ENCODE measurements around the gene CPA1.

Gene CPA1

DNA sequence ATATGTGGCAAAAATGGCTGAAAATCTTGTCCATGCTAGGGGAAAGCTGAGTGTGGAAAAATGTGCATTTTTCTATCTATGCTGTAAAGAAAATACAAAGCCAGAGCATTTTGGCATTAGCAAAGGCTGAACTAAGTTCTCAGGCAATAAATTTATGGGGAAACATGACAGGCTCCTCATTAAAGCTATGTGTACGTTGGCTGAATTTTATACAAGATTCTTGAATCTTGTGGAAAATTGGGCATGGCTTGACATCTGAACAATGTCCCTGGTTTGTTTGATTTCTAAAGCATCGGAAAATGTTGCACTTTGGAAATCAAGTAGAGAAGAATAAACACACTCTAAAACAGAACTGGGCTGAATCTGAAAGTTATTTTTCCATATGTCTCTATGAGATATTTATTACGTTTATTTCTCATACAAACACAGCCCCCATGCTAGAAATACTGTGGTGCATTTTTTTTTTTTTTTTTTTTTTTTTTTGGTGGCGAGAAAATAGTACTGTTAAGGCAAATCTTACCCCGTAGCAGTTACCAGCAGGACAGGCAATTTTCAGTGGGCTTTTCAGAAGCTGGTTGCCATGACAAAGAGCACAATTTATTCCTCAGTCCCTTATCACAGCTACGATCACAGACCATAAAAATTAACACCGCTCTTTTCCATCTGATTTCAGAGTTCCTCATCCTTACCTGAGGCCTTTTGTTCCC is 16.9 kb downstream of the CPA1 start:
- DNase-seq = no peak

DNA sequence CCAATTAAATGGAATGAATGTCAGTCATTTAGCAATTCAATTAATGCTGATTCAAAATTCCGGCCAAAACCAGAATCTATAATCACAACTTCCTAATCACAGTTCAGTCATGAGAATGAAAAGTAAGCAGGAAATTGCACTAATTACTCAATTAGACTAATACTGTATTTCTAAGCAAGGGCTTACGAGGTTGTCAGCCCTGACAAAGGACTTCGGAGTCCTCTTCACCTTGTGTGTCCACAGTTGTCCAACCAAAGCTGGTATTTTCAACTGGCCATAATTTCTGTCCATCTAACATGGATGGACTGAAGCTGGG is 17.4 kb downstream of the CPA1 start:
- DNase-seq = no peak

DNA sequence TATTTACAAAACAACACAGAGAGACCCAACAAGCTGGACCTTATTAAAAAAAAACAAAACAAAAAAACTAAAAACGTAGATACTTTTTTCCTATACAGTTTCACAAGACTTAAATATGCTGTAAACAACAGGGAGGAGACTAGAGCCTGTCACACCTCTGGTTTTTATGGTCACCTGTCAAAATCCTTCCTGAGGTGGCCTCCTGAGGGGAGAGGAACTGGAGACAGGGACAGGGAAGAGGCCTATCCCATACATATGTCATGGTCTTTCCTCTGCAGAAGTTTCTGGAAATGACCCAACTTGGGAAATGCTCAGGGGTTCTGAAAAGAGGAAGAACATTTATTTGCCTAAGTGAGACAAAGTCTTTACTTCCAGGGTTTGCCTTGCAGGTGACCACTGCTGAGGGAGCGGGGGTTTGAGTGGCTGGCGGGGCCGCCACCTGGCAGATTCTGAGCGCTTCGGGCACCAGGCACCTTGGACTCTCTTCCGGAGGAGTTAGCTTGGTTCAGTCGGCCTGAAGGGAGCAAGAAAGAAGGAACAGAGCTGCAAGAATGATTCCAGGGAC is 18.3 kb downstream of the CPA1 start:
- no peak for DNase-seq

DNA sequence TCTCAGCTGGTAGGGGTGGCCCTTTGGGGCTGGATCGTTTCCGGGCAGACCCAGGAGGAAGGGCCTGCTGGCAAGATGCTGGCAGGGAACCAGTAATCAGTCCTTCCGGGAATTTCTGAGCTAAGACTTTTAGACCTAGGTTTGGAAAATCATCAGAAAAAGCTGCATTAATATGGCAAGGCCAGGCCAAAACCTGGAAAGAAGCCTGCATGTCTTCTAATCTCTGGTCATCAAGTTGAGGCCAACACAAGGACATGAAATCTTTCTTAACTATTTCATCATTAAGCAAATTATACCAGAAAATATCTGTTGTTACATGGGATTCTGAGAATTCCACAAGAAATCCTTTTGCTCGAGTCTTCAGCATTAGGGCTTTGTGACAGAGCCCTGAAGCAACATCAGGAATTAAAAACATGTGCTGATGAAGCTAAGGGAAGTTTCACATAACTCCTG is 19.9 kb downstream of the CPA1 start:
- no peak for DNase-seq

DNA sequence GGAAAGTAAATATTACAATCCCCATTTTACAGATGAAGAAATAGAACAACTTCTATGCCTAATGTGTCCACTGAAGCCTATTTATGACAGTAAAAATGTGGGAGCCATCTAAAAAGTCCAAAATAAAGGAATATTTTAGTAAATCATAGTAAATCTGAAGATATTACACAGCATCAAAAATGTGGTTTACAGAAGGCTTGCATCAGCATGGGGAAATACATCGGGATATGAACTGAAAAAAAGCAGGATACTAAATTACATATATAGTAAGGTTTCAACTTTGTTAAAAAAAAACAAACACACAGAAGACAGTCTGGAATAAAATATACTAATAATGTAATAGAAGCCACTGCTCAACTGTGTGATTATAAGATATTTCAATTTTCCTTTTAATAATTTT is 20.8 kb downstream of the CPA1 start:
- DNase-seq = no peak

DNA sequence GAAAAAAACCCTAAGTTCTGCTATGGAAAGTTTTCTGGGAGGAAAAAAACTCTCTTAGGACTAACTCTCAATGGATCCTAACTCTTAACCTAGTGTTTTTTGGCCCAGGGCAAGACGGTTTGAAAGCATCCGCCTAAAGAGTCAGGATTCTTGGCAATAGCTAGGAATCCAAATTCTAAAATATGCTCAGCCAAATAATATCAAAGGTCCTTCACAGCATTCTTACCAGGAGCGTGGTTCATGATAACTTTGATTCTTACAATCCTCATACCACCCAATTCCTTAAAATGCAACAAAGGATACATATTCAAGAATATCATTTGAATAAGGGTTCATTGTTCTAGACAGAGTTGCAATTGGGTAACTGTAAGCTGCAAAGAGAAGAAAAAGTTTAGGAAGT is 21.3 kb downstream of the CPA1 start:
- DNase-seq = no peak

DNA sequence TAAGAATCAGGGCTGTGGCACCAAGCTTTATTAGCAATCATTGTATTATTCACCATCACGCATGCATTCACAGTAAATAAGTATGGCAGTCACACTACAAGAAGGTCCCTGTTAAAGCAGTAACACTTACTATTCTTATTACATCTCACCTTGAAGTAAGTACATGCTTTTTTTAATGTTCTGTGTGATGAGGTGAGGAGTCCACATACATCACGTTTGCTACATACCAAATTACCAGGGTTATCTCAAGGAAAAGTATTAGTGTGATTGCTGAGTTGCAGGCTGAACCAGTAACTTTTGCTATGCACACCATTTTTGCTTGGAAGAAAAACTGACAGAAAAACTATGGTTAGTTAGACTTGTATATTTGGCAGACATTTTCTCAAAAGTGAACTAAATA is 24.7 kb downstream of the CPA1 start:
- DNase-seq = no peak

DNA sequence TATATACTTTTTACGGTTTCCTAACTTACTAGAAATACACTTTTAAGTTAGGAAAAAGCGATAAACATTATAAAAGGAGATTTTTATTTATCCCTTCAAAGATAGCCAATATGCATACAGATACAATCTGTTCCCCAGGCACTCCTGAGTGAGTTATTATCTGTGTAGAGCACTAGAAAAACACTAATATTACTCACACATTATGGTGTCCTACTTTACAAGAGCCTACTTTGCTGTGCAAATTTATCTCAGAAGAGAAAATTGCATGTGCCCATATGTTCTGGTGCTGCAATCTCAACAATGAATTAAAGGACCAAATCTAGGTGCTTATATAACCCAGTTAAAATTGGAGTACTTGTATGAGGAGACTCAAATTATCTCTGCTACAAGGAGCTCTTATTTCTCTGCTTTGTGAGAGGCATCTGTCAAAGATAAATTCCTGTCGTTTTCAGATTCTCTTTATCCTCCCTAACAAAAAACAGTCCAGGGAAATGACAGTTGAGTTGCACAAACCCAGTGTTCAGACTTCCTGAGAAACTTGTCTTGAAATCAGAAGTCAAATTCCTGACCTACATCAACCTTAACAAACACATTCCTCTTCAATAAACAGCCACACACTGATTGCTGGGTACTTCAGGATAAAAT is 28.9 kb downstream of the CPA1 start:
- peak; percentile 29 for DNase-seq

DNA sequence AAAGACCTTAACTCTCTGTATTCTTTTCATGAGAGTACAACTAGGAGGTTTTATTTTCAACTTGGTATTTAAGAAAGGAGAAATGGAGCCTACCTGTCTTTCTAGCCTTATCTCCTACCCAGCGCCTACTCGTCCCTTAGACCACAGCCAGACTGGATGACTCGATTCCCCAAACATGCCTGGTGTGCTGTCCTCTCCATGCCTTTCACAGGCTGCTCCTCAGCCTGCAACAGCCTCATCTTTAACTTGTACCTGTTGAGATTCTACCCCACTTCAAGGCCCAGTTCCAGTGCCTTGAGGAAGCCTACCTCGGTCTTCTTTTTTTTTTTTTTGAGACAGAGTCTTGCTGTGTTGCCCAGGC is 29.4 kb downstream of the CPA1 start:
- DNase-seq = peak; percentile 43

DNA sequence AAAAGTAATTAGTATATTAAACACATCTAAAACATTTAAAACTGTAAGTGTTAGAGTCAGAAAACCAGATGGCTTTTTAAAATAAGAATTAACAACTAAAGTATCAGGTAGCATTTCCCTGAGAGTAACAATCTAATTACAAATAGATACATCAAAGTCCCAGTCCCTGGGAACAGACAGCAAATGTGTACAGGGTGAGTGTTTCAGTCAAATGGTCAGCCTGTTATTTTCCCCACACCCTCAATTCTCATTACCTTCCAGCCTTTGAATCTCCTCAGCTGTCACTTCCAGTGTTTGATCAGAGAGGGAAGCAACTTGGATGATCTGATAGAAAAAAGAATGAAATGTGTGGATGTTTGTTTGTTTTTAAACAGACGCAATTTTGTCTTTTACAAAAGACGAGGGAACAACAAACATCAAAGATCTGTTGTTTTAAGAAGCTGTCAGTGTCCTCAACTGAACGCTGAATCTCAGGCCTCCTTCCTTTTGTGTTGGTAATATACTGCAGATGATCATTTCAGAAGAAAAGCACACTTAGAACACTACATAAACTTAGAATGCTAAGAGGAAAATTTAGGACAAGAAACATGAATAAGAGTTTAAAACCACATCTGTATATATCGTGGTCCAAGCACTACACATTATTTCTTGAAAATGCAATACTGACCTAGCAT is 30.7 kb downstream of the CPA1 start:
- no peak for DNase-seq

DNA sequence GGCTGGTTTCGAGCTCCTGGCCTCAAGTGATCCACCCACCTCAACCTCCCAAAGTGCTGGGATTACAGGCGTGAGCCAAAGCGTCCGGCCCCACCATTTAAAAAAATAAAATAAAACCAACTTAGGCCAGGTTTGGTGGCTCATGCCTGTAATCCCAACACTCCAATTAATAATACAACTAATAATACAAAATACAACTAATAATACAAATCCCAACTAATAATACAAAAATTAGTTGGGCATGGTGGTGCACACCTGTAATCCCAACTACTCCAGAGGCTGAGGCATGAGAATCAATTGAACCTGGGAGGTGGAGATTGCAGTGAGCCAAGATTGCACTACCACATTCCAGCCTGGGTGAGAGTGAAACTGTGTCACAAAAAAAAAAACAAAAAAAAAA is 32.9 kb downstream of the CPA1 start:
- DNase-seq = no peak

DNA sequence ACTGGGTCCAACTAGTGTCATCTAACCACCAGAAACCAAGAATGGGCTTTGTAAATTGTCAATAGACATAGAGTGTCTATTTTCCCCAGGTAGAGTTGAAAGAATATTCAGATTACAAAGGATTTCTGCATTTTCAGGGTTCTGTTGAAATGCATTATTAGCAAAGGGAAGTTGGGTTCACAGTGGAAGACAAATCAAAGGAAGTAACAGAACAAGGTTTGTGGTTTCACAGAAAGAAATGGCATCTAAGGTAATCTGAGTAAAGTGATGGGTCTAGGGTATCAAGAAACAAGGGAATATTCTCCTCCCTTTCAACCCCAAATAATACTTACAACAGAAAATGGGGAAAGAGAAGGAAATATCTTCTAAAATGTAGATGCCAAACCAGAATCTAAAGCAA is 34.7 kb downstream of the CPA1 start:
- no peak for DNase-seq

DNA sequence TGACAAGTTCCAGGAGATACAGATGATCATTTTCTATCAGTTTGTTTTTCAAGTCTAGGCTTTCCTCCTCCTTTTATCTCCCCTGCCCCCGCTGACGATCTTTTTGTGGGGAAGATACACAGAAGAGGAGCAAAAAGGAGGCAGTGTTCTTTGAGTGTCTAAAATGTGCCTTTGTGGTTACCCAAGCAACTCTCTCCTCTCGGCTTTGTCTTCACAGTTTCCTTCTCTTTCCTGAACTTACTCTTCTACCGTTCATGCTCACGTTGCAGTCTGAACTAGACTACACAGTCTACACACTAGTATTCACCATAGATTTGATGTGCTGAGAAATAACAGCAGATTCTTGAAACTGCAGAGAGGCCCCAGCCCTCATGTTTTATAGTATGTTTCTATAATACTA is 36.9 kb downstream of the CPA1 start:
- no peak for DNase-seq

DNA sequence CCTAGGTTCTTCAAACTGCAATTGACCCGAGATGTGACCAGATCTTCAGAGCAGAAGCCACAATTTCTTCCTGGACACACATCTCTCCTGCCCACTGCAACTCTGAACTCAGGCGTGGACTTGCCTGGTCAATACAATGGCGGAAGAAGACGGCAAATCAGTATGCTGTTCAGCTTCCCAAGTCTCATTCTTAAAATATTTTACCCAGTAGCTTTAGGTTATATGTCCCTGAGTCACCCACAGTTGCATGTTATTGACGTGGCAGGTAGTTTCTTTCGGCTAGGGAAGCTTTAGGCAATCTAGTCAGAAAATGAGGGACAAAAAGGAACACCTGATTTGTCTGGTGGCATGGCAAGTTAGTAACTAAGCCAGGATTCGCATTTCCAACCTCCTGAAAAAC is 38.0 kb downstream of the CPA1 start:
- no peak for DNase-seq

DNA sequence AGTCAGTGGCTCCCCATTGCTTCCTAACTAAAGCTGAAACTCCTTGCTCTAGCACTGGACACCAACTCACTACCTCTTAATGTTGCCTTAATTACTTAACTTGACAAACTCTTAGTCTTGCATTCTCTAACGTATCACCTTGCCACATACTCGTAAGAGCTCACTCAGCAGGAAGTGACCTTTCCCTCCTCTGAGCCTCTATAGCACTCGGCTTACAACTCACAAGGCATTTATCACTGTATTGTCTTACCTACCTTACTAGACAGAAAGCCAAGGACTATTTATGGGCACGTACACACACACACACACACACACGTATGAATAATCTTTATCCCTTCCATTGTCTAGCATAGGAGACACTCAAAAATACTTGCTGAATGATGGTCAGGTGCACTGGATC is 39.4 kb downstream of the CPA1 start:
- DNase-seq = no peak

DNA sequence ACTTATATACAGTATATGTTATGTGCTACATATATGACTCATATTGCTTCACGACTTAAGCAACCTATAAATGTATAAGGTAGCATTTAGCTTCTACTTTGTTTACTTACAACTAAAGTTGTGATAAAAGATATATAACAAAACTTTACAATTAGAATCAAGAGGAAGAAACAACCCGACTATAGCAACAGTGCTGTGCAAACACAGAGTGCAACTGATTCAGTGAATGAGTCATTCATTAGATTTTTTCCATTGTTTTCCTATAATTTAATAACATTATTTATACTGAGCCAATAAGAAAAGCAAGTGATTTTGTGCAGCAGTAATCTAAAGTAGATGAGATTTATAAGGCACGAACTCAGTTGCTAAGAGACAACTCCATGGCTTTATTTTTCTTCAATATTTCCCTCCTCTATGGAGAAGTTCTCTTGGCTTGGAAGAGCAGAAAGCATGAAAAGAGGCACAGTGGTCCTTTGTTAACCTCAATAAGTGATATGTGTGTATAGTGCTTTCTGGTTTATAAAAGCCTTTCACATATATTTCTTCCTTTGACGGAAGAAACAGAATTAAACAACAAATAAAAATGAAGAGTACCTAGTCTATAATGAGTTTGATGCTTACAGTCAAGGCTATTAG is 40.8 kb downstream of the CPA1 start:
- DNase-seq = no peak

DNA sequence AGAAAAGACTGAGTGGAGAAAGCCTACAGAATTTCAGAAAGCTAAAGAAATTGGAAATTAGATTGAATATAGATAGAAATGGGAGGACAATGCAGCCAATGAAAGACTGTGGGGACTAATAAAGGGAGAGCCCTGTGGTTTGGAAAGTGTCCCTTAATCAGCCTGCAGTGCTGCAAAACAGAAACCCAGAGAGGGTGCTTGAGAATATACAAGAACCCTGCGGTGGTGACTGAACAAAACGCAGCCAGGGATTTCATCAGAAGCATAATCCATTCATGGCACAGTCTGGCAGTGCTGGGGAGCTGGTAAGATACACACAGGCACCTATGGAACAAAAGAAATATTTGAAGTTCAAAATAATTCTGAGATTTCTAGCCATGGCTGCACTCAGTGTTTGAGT is 41.4 kb downstream of the CPA1 start:
- DNase-seq = no peak

DNA sequence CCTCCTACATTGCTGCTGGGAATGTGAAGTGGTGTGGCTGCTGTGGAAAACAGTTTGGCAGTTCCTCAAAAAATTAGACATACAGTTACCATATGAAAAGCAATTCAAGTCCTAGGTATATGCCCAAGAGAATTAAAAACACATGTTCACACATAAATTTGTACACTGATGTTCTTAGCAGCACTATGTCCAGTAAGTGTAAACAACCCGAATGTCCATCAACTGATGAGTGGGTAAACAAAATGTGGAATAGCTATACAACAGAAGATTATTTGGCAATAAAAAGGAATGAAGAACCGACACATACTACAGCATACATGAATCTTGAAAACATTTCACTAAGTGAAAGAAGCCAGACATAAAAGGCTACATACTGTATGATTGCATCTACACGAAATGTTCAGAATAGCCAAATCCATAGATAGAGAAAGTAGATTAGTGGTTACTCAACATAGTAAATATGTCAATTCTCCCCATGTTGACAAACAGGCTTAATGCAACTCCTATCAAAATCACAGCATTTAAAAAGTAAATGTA is 43.3 kb downstream of the CPA1 start:
- DNase-seq = no peak

DNA sequence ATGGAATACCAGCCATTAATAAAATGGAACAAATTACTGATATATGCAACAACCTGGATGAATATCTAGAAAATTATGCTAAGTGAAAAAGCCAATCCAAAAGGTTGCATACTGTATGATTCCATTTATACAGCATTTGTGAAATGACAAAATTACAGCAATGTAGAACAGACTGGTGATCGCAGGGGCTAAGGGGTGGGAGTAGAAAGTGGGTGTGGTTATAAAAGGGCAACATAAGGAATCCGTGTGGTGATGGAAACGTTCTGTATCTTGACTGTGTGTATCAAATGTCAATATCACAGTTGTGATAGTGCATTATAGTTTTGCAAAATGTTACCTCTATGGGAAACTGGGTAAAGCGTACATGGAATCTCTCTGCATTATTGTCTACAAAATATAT is 45.5 kb downstream of the CPA1 start:
- no peak for DNase-seq

DNA sequence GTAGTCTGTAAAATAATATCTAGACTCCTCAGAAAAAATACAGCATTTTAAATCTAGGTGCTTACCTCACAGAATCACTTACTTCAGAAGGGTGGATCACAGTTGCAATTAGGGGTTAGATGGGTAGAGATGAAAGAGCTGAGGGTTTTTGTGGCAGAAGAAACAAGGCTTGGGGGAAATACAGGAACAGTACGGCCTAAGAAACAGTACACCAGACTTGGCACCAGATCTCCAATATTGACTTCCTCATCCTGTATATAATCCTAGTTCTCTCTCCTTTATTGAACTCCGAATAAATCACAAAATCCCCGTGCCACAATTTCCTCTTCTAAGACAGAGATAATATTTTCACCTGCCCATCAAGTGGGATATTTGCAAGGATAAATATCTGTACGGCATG is 46.3 kb downstream of the CPA1 start:
- no peak for DNase-seq

DNA sequence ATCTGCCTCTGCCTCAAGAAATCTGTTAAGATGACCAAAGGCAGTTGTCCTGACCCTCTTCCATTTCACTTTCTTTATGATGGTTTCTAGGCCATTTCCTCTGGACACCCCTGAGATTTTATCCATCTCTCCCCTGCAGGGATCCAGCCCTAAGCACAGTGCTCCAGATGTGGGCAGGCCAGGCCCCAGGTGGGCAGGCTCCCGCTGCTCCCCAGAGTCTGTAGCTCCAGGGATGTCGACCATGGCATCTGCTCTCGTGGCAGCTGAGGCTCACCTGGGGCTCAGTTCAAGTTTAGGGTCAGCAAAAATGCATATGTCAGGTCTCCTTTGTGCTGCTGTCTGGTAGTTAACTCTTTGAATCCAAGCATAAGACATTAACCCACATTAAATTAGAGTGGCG is 48.7 kb downstream of the CPA1 start:
- no peak for DNase-seq

DNA sequence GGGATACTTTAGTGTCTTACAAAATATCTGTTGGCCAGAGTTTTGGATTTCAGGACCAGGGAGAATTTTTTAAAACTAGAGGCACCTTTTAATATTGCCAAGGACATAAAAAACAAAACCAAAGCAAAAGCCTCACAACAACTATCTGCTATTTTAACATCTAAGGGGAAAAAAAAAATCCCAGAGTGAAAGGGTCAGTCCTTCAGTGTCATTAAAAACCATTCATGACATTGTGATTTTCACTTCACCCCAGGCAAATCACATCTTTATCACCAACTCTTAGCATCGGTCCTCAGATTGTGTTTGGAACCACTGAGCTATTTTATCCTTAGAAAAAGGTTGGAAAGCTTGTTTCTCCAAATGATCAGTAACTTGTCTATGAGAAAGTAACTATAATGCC is 49.8 kb downstream of the CPA1 start:
- DNase-seq = no peak

DNA sequence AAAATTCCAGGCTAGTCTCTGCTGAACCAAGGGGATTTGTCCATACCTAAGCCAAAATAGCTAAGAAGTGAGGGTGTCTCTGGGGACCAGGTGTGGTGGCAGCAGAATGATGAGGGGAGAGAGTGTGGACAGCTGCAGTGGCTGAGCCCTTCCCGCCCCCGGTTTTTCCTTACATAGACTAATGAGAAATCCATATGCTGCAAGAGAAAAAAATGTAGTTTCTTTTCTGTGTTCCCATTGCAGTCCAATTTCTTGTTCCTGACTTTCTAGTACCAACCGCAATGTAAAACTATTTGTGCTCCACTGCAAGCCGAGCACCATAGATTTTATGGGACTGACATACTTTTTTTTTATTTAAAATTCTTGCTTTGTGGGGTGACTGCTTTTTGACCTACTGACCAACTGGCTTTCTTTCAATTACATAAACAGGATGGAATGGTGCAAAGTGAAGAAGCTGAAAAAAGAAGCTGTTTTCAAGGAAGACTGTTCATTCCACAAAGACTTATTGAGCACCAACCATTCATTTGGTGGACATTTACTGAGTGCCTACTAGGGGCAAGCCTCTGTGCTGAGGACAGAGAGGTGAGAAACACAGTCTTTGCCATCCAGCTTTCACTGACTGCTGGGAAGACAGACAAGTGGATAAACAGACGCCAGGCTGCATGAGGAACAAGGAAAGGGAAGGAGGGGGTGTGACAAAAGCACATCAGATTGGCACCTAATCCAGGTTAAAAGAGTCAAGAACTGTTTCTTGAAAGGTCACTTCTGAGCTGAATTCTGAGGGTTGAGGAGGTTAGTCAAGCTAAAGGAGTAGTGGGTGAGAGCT is 50.8 kb downstream of the CPA1 start:
- DNase-seq = peak; percentile 6
